Esophagus muscularis mucosa (tissue), 3 donors: ENCODE results near the gene ZNF804B.

Experiments
- EP300 ChIP-seq: sonication (generic); formaldehyde crosslinking; IDR thresholded peaks from one replicate; pipeline ENCODE4 v1.6.1; 2017; ENCODE audit warnings: antibody characterized with exemption
- TF ChIP-seq, protein P1 (sequence below), 3 experiments: fragments of 200-600 bp in 2 of 3; fragments of 450-650 bp in 1 of 3; sonication (generic) in 2 of 3; IDR thresholded peaks; one replicate each; pipeline ENCODE4 v1.5.1; 2017 to 2019; ENCODE audit warnings: antibody characterized with exemption in 3 of 3, mild to moderate bottlenecking in 2 of 3, moderate library complexity in 1 of 3

DNA sequence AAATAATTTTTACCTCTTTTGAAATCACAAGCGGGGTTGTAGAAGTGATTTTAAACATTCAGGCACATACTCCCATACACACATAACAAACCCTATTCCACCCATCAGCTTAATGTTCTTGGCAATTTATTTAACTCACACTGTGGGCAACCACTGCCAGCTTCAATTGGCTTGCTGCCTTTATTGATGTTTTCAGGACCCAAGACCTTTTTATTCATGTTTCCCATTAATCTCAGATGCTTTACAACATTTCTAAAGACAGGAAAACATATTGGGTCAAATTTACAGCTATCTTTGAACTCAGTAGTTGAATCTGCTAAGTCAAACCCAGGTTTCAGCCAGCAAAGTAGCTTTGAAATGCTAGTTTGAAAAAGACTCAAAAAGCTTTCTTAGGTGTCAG, 109.0 kb downstream of the ZNF804B start:
- TF ChIP-seq, protein P1, sequence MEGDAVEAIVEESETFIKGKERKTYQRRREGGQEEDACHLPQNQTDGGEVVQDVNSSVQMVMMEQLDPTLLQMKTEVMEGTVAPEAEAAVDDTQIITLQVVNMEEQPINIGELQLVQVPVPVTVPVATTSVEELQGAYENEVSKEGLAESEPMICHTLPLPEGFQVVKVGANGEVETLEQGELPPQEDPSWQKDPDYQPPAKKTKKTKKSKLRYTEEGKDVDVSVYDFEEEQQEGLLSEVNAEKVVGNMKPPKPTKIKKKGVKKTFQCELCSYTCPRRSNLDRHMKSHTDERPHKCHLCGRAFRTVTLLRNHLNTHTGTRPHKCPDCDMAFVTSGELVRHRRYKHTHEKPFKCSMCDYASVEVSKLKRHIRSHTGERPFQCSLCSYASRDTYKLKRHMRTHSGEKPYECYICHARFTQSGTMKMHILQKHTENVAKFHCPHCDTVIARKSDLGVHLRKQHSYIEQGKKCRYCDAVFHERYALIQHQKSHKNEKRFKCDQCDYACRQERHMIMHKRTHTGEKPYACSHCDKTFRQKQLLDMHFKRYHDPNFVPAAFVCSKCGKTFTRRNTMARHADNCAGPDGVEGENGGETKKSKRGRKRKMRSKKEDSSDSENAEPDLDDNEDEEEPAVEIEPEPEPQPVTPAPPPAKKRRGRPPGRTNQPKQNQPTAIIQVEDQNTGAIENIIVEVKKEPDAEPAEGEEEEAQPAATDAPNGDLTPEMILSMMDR (IDR thresholded peaks at IDR 0.05) = no peak
- no peak for TF ChIP-seq EP300
